Mesenchymal stem cell (in vitro differentiated cells and primary cell): ENCODE data around the gene MED10.

ENCODE experiments used
- DNase-seq: peaks from one replicate; pipeline ENCODE4 v3.0.0-alpha.2; 2013
- H2AFZ ChIP-seq: one replicate; pipeline ENCODE4 v1.6.1; 2013; ENCODE audit warnings: low read depth, mild to moderate bottlenecking, control low read depth, inconsistent platforms, low read length, moderate library complexity
- H2AK5ac ChIP-seq: 2 replicates; pipeline ENCODE4 v1.6.1; 2013; ENCODE audit warnings: low read length, moderate library complexity, mild to moderate bottlenecking, inconsistent platforms; ENCODE audit not compliant: severe bottlenecking
- H2BK120ac ChIP-seq: one replicate; pipeline ENCODE4 v1.6.1; 2013; ENCODE audit warnings: low read depth, mild to moderate bottlenecking, inconsistent platforms, low read length, moderate library complexity
- H2BK12ac ChIP-seq, 2 experiments: one replicate each; pipeline ENCODE4 v1.6.1; 2013; ENCODE audit warnings: inconsistent platforms in 2 of 2, low read length in 2 of 2, mild to moderate bottlenecking in 2 of 2, moderate library complexity in 2 of 2, control low read depth in 1 of 2
- H2BK15ac ChIP-seq: one replicate; pipeline ENCODE4 v1.6.1; 2013; ENCODE audit warnings: mild to moderate bottlenecking, low read depth, inconsistent platforms; ENCODE audit not compliant: poor library complexity, severe bottlenecking
- H2BK5ac ChIP-seq: 2 replicates; pipeline ENCODE4 v1.6.1; 2013; ENCODE audit warnings: low read depth, mild to moderate bottlenecking, low read length, control low read depth, inconsistent platforms; ENCODE audit not compliant: poor library complexity, severe bottlenecking
- H3K14ac ChIP-seq, 2 experiments: one replicate each; pipeline ENCODE4 v1.6.1; 2013; ENCODE audit warnings: inconsistent platforms in 2 of 2, low read length in 2 of 2, control low read depth in 1 of 2, mild to moderate bottlenecking in 1 of 2, moderate library complexity in 1 of 2
- H3K18ac ChIP-seq, 2 experiments: one replicate each; pipeline ENCODE4 v1.6.1; 2013; ENCODE audit warnings: inconsistent platforms in 2 of 2, low read length in 2 of 2, control low read depth in 1 of 2, low read depth in 1 of 2, mild to moderate bottlenecking in 1 of 2
- H3K23ac ChIP-seq, 2 experiments: one replicate each; pipeline ENCODE4 v1.6.1; 2013; ENCODE audit warnings: inconsistent platforms in 2 of 2, low read length in 2 of 2, mild to moderate bottlenecking in 2 of 2, moderate library complexity in 2 of 2, control low read depth in 1 of 2
- H3K27ac ChIP-seq: 2 replicates; pipeline ENCODE4 v1.5.1; 2013; ENCODE audit warnings: mild to moderate bottlenecking, moderate library complexity, low read length, control low read depth, inconsistent platforms; ENCODE audit not compliant: poor library complexity, severe bottlenecking
- H3K27me3 ChIP-seq, 2 experiments: 2 replicates each; pipeline versions ENCODE4 v1.6.1 to v1.7.0; 2013; ENCODE audit warnings: low read length in 2 of 2, mild to moderate bottlenecking in 2 of 2, moderate library complexity in 2 of 2, control low read depth in 1 of 2, inconsistent platforms in 1 of 2; ENCODE audit not compliant: control insufficient read depth in 1 of 2, insufficient read depth in 1 of 2
- H3K36me3 ChIP-seq, 2 experiments: 2 replicates each; pipeline versions ENCODE4 v1.6.1 to v1.7.0; 2013; ENCODE audit warnings: low read length in 2 of 2, control low read depth in 1 of 2, inconsistent platforms in 1 of 2, low read depth in 1 of 2, mild to moderate bottlenecking in 1 of 2; ENCODE audit not compliant: insufficient read depth in 2 of 2, control insufficient read depth in 1 of 2
- H3K4ac ChIP-seq, 2 experiments: one replicate each; pipeline ENCODE4 v1.6.1; 2013; ENCODE audit warnings: inconsistent platforms in 2 of 2, low read length in 2 of 2, mild to moderate bottlenecking in 2 of 2, moderate library complexity in 2 of 2, control low read depth in 1 of 2, low read depth in 1 of 2
- H3K4me1 ChIP-seq: 2 replicates; pipeline ENCODE4 v1.6.1; 2013; ENCODE audit warnings: low read depth, low read length, control low read depth; ENCODE audit not compliant: control insufficient read depth, insufficient read depth
- H3K4me2 ChIP-seq: 2 replicates; pipeline ENCODE4 v1.6.1; 2013; ENCODE audit warnings: low read length, mild to moderate bottlenecking, inconsistent platforms; ENCODE audit not compliant: poor library complexity, severe bottlenecking
- H3K4me3 ChIP-seq, 2 experiments: 2 replicates each; pipeline versions ENCODE4 v1.5.1 to v1.7.0; 2013; ENCODE audit warnings: low read length in 2 of 2, mild to moderate bottlenecking in 2 of 2, control low read depth in 1 of 2, low read depth in 1 of 2; ENCODE audit not compliant: insufficient read depth in 1 of 2
- H3K79me1 ChIP-seq: replicated peaks from 2 replicates; pipeline ENCODE4 v1.6.1; 2013; ENCODE audit warnings: mild to moderate bottlenecking, control low read depth, low read length, inconsistent platforms; ENCODE audit not compliant: poor library complexity, severe bottlenecking
- H3K9ac ChIP-seq: 2 replicates; pipeline ENCODE4 v1.7.0; 2013; ENCODE audit warnings: mild to moderate bottlenecking, low read length, moderate library complexity
- H3K9me3 ChIP-seq: 2 replicates; pipeline ENCODE4 v1.7.0; 2013; ENCODE audit warnings: mild to moderate bottlenecking, low read length; ENCODE audit not compliant: control insufficient read depth
- H4K8ac ChIP-seq: one replicate; pipeline ENCODE4 v1.6.1; 2013; ENCODE audit warnings: inconsistent platforms, mild to moderate bottlenecking, low read length, moderate library complexity
- H4K91ac ChIP-seq: one replicate; pipeline ENCODE4 v1.6.1; 2013; ENCODE audit warnings: mild to moderate bottlenecking, low read length, inconsistent platforms
- WGBS: methylation state at CpG from one replicate; pipeline ENCODE4 v1.1.7; 2013; ENCODE audit warnings: mixed read lengths; 5-methylcytosine and 5-hydroxymethylcytosine counted together

Gene MED10

DNA sequence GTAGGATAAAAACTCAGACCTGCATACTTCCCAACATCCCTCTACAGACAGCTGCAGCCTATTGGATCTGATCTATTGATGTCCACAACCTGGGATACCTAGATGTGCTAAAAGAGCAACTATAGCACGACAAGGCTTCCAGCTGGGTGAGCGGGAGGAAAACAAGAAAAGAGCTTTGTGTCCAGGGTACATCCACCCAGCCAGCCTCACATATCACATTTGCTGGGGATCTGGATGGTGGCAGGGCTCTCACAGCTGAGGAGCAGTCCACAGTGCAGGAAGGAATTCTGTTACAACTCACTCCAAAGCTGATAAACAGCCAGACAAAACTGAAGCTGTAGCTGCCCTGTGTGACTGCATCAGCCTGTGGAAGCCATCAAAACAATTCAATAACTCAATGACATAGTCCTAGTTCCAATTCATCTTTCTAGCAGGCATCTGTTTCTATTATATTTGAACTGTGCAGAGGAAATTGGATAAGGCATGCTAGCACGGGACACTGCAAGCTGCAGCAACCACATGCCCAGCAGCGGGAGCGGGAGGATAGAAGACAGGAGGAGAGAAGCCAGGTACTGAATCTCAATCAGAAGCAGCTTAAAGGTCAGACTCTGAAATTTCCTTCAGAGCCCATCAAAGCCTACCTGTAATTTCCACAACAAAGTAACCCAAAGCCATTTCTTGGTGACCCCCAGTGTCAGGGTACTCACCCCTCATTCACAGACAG lies 45.0 kb downstream of the MED10 start:
- Histone ChIP-seq H3K4me1 (no peaks in the 10 kb centered on the region), H3K36me3 (no peaks in the 10 kb centered on the region), H2AFZ (no peak overlapping the region), H3K9me3 (no peaks in the 10 kb centered on the region), H3K23ac (no peak overlapping the region), H2AK5ac (no peak overlapping the region), H3K4me3 (no peak overlapping the region), H3K14ac (no peak overlapping the region), H3K4me2 (no peak overlapping the region), H3K4ac (no peak overlapping the region), H3K27me3 (no peaks in the 10 kb centered on the region), H2BK15ac (no peak overlapping the region), H3K27ac (no peak overlapping the region), H4K91ac (no peak overlapping the region), H2BK5ac (no peak overlapping the region), H3K9ac (no peak overlapping the region), H3K79me1 (no peaks in the 10 kb centered on the region), H2BK12ac (no peak overlapping the region), H3K18ac (no peak overlapping the region), H4K8ac (no peak overlapping the region), H2BK120ac (no peak overlapping the region)
- no peak for DNase-seq
- WGBS: 83% methylated on average over 5 of the region's 5 CpGs

GRCh38 chr5:6328173-6328572 lies 50.2 kb downstream of the MED10 start:
- Histone ChIP-seq H2BK15ac (no peak overlapping the region), H3K27ac (no peak overlapping the region), H3K9me3 (no peaks in the 10 kb centered on the region), H2BK5ac (no peak overlapping the region), H3K9ac (no peak overlapping the region), H2BK12ac (no peak overlapping the region), H2BK120ac (no peak overlapping the region), H3K4ac (no peak overlapping the region), H3K27me3 (no peaks in the 10 kb centered on the region), H3K14ac (no peak overlapping the region), H2AK5ac (no peak overlapping the region), H2AFZ (no peak overlapping the region), H3K4me3 (no peak overlapping the region), H3K4me2 (no peak overlapping the region), H3K79me1 (no peaks in the 10 kb centered on the region), H3K4me1 (no peaks in the 10 kb centered on the region), H3K18ac (no peak overlapping the region), H3K23ac (no peak overlapping the region), H3K36me3 (no peaks in the 10 kb centered on the region), H4K8ac (no peak overlapping the region), H4K91ac (no peak overlapping the region)
- DNase-seq: no peak
- 45% methylated on average over 3 of the region's 3 CpGs for WGBS

GRCh38 chr5:6326776-6327175 lies 51.6 kb downstream of the MED10 start:
- H3K4me3 ChIP-seq: no peak overlapping the region
- H2BK12ac ChIP-seq: no peak overlapping the region
- no peaks in the 10 kb centered on the region for H3K36me3 ChIP-seq
- no peak overlapping the region for H2AFZ ChIP-seq
- H3K27ac ChIP-seq: no peak overlapping the region
- no peak overlapping the region for H3K4me2 ChIP-seq
- H3K18ac ChIP-seq: no peak overlapping the region
- no peak overlapping the region for H2BK120ac ChIP-seq
- H3K79me1 ChIP-seq: no peaks in the 10 kb centered on the region
- H2AK5ac ChIP-seq: no peak overlapping the region
- H4K8ac ChIP-seq: no peak overlapping the region
- no peak for DNase-seq
- no peak overlapping the region for H3K23ac ChIP-seq
- 42% methylated on average over 4 of the region's 5 CpGs for WGBS
- no peak overlapping the region for H3K9ac ChIP-seq
- H3K9me3 ChIP-seq: no peaks in the 10 kb centered on the region
- H3K4ac ChIP-seq: no peak overlapping the region
- no peaks in the 10 kb centered on the region for H3K4me1 ChIP-seq
- H2BK15ac ChIP-seq: no peak overlapping the region
- H3K14ac ChIP-seq: no peak overlapping the region
- H3K27me3 ChIP-seq: no peaks in the 10 kb centered on the region
- no peak overlapping the region for H4K91ac ChIP-seq
- no peak overlapping the region for H2BK5ac ChIP-seq

GRCh38 chr5:6322163-6322713 lies 56.1 kb downstream of the MED10 start:
- H3K18ac ChIP-seq: no peak overlapping the region
- H4K91ac ChIP-seq: no peak overlapping the region
- no peaks in the 10 kb centered on the region for H3K79me1 ChIP-seq
- no peak overlapping the region for H2BK120ac ChIP-seq
- no peak overlapping the region for H3K4ac ChIP-seq
- H3K9me3 ChIP-seq: no peaks in the 10 kb centered on the region
- H2BK15ac ChIP-seq: no peak overlapping the region
- H3K27me3 ChIP-seq: peaks cover 0 to 3% of the 10 kb centered on the region in 2 experiments
- no peak overlapping the region for H3K14ac ChIP-seq
- no peak overlapping the region for H3K4me2 ChIP-seq
- no peak overlapping the region for H2BK5ac ChIP-seq
- 82% methylated on average over 21 of the region's 21 CpGs for WGBS
- no peak overlapping the region for H3K9ac ChIP-seq
- no peak overlapping the region for H3K27ac ChIP-seq
- no peak for DNase-seq
- H4K8ac ChIP-seq: no peak overlapping the region
- no peak overlapping the region for H3K4me3 ChIP-seq
- H2AFZ ChIP-seq: no peak overlapping the region
- H3K23ac ChIP-seq: no peak overlapping the region
- no peaks in the 10 kb centered on the region for H3K36me3 ChIP-seq
- no peaks in the 10 kb centered on the region for H3K4me1 ChIP-seq
- no peak overlapping the region for H2BK12ac ChIP-seq
- H2AK5ac ChIP-seq: no peak overlapping the region
